ENCODE measurements around the gene EHMT1.

DNA sequence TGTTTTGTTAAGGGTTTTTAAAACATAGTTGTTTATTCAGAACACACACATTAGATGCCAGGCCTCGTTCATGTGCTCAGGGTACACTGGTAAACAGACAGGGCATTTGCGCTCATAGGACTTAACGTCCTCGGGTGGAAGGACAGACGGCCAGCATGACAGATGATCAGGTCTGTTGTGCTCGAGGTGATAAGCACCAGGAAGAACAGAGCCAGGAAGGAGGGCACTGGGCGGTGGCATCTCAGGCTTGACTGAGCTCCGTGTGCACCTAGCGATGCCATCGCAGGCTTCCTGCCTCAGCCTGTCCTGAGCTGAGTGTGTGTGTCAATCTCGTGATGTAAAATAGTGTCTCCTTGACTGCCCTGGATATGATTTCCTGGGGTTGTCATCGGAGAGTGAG, 96.5 kb downstream of the EHMT1 start:
- no peak for TF ChIP-seq ISL1 (CRISPR knock-in tag; IDR thresholded peaks at IDR 0.05)
- no peak for TF ChIP-seq ZC3H10 (CRISPR knock-in tag; IDR thresholded peaks at IDR 0.05)
- TF ChIP-seq, protein P1, sequence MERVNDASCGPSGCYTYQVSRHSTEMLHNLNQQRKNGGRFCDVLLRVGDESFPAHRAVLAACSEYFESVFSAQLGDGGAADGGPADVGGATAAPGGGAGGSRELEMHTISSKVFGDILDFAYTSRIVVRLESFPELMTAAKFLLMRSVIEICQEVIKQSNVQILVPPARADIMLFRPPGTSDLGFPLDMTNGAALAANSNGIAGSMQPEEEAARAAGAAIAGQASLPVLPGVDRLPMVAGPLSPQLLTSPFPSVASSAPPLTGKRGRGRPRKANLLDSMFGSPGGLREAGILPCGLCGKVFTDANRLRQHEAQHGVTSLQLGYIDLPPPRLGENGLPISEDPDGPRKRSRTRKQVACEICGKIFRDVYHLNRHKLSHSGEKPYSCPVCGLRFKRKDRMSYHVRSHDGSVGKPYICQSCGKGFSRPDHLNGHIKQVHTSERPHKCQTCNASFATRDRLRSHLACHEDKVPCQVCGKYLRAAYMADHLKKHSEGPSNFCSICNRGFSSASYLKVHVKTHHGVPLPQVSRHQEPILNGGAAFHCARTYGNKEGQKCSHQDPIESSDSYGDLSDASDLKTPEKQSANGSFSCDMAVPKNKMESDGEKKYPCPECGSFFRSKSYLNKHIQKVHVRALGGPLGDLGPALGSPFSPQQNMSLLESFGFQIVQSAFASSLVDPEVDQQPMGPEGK (CRISPR knock-in tag; IDR thresholded peaks at IDR 0.05; ENCODE audit: borderline replicate concordance) = no peak
- no peak for TF ChIP-seq ARNTL (CRISPR knock-in tag; IDR thresholded peaks at IDR 0.05; ENCODE audit: borderline replicate concordance, low read depth)
